Stimulated activated CD8-positive, alpha-beta memory T cell treated with anti-CD3 and anti-CD28 coated beads, Interleukin-4, amount 100 ng/mL, for 4 hours (primary cell): Measurements from ENCODE around the gene C9orf78.
"Not testable (repeated sequence)": the region's sequence is repeated elsewhere in the genome, so short reads cannot be mapped to it uniquely, and the experiment has no call there.

ENCODE experiments used
- DNase-seq, 2 donors: peaks; one replicate each; pipeline ENCODE4 v3.0.0-alpha.2; 2020; ENCODE audit warnings: low read depth in 2 of 2, low spot score in 1 of 2

The C9orf78 gene

GRCh38 chr9:129813661-129814060 is 21.4 kb downstream of the C9orf78 start:
- no peak for DNase-seq

GRCh38 chr9:129812385-129812784 is 22.7 kb downstream of the C9orf78 start:
- no peak for DNase-seq

- DNase-seq, result no peak
Observed at GRCh38 chr9:129811967-129812363, 23.1 kb downstream of the C9orf78 start.

GRCh38 chr9:129810788-129811187 is 24.3 kb downstream of the C9orf78 start:
- DNase-seq, result no peak

- DNase-seq, result no peak
Observed at GRCh38 chr9:129810116-129810515, 25.0 kb downstream of the C9orf78 start.

- no peak for DNase-seq
Observed at GRCh38 chr9:129809346-129809745, 25.7 kb downstream of the C9orf78 start.

- DNase-seq, result no peak
Observed at GRCh38 chr9:129806061-129806460, 29.0 kb downstream of the C9orf78 start.

GRCh38 chr9:129803676-129804060 is 31.4 kb downstream of the C9orf78 start:
- no peak for DNase-seq

- peak; percentile 89 to 90 for DNase-seq
Observed at GRCh38 chr9:129802833-129803675, 32.0 kb downstream of the C9orf78 start, which contains the start of gene TOR1B. TSS of gene TOR1B (plus strand) at chr9:129803184. CDS start at chr9:129803213, 29 bp downstream.

- DNase-seq, result no peak
Observed at GRCh38 chr9:129801504-129801903, 33.6 kb downstream of the C9orf78 start.

- DNase-seq, result no peak
Observed at GRCh38 chr9:129798973-129799372, 36.1 kb downstream of the C9orf78 start.

GRCh38 chr9:129796029-129796428 is 39.0 kb downstream of the C9orf78 start:
- DNase-seq, result not testable (repeated sequence)

GRCh38 chr9:129794549-129794948 is 40.5 kb downstream of the C9orf78 start:
- DNase-seq, result no peak

- no peak for DNase-seq
Observed at GRCh38 chr9:129786481-129786880, 48.6 kb downstream of the C9orf78 start.

- no peak for DNase-seq
Observed at GRCh38 chr9:129785866-129786265, 49.2 kb downstream of the C9orf78 start.

GRCh38 chr9:129784970-129785369 is 50.1 kb downstream of the C9orf78 start:
- DNase-seq, result not testable (repeated sequence)

GRCh38 chr9:129783516-129784361 is 51.3 kb downstream of the C9orf78 start:
- DNase-seq, result peak; percentile 35 to 50

GRCh38 chr9:129781981-129782380 is 53.1 kb downstream of the C9orf78 start:
- DNase-seq, result no peak

GRCh38 chr9:129781131-129781530 is 53.9 kb downstream of the C9orf78 start:
- no peak for DNase-seq

GRCh38 chr9:129779560-129780190 is 55.4 kb downstream of the C9orf78 start:
- DNase-seq, result no peak

GRCh38 chr9:129778469-129778868 is 56.6 kb downstream of the C9orf78 start:
- no peak for DNase-seq

GRCh38 chr9:129777769-129778130 is 57.3 kb downstream of the C9orf78 start:
- no peak for DNase-seq
